GM23248 (cell line): ENCODE measurements around the gene POLR2M. TPM values are rescaled to one million over a fixed set of nuclear protein-coding genes. Genes with fewer than 3 reads are reported as not detected.
A peak's percentile ranks its signal among the peaks of the same experiment; 100 is the strongest.

Experiments used
- DNase-seq: peaks from one replicate; pipeline ENCODE4 v3.0.0-alpha.2; 2015
- H2AFZ ChIP-seq: fragments of 200-600 bp; sonication (generic); 2 replicates; pipeline ENCODE4 v1.6.1; 2016; ENCODE audit warnings: antibody characterized with exemption
- H3F3A ChIP-seq: fragments of 200-600 bp; sonication (generic); 2 replicates; pipeline ENCODE4 v1.6.1; 2016; ENCODE audit warnings: mild to moderate bottlenecking, antibody characterized with exemption, mixed run types; ENCODE audit not compliant: insufficient read depth
- H3K27ac ChIP-seq: fragments of 200-600 bp; sonication (generic); 2 replicates; pipeline ENCODE4 v1.5.1; 2016; ENCODE audit warnings: mild to moderate bottlenecking
- H3K27me3 ChIP-seq: fragments of 200-600 bp; sonication (generic); replicated peaks from 2 replicates; pipeline ENCODE4 v1.6.1; 2016; ENCODE audit warnings: mild to moderate bottlenecking; ENCODE audit not compliant: insufficient read depth
- H3K36me3 ChIP-seq: fragments of 200-600 bp; sonication (generic); 2 replicates; pipeline ENCODE4 v1.6.1; 2016; ENCODE audit warnings: low read depth, mild to moderate bottlenecking
- H3K4me1 ChIP-seq: fragments of 200-600 bp; sonication (generic); 2 replicates; pipeline ENCODE4 v1.6.1; 2016; ENCODE audit warnings: mild to moderate bottlenecking; ENCODE audit not compliant: insufficient read depth
- H3K4me2 ChIP-seq: fragments of 200-600 bp; sonication (generic); one replicate; pipeline ENCODE4 v1.6.1; 2016; ENCODE audit warnings: mild to moderate bottlenecking; ENCODE audit not compliant: unreplicated experiment
- H3K4me3 ChIP-seq: fragments of 200-600 bp; sonication (generic); 2 replicates; pipeline ENCODE4 v1.5.1; 2016; ENCODE audit warnings: mild to moderate bottlenecking
- H3K79me2 ChIP-seq: fragments of 200-600 bp; sonication (generic); 2 replicates; pipeline ENCODE4 v1.6.1; 2016; ENCODE audit warnings: mild to moderate bottlenecking; ENCODE audit not compliant: insufficient read depth
- H3K9ac ChIP-seq: fragments of 200-600 bp; sonication (generic); 2 replicates; pipeline ENCODE4 v1.6.1; 2016; ENCODE audit warnings: mild to moderate bottlenecking
- H3K9me2 ChIP-seq: fragments of 200-600 bp; sonication (generic); 2 replicates; pipeline ENCODE4 v1.6.1; 2016; ENCODE audit warnings: mixed run types, mild to moderate bottlenecking, moderate library complexity; ENCODE audit not compliant: insufficient read depth
- H3K9me3 ChIP-seq: fragments of 200-600 bp; sonication (generic); one replicate; pipeline ENCODE4 v1.6.1; 2017; ENCODE audit warnings: low read depth
- H4K20me1 ChIP-seq: fragments of 200-600 bp; sonication (generic); 2 replicates; pipeline ENCODE4 v1.6.0; 2016; ENCODE audit not compliant: insufficient read depth
- EZH2 ChIP-seq: fragments of 200-600 bp; sonication (generic); IDR thresholded peaks from 2 replicates; pipeline ENCODE4 v1.6.1; 2018; ENCODE audit warnings: antibody characterized with exemption, mild to moderate bottlenecking; ENCODE audit not compliant: insufficient read depth, poor library complexity, severe bottlenecking
- EZH2phosphoT487 ChIP-seq: fragments of 200-600 bp; sonication (generic); IDR thresholded peaks from 2 replicates; pipeline ENCODE4 v1.6.1; 2018; ENCODE audit warnings: antibody characterized with exemption, moderate library complexity, mild to moderate bottlenecking, low read depth; ENCODE audit not compliant: insufficient read depth
- WGBS, 2 experiments: methylation state at CpG; one replicate each; pipeline ENCODE4 v1.1.6; 2015 to 2017; ENCODE audit warnings: low lambda C conversion rate in 2 of 2, low coverage in 1 of 2; ENCODE audit errors: missing lambda C conversion rate in 2 of 2; 5-methylcytosine and 5-hydroxymethylcytosine counted together
- in situ Hi-C: fragments of 300-500 bp; cut with MboI; formaldehyde crosslinking; loops from 2 replicates; pipeline ENCODE4 v1.15.0; 2020
- polyA plus RNA-seq: library from polyadenylated mRNA; unstranded; fragments of >200 nt; fragmentation: Nextera tagmentation; extraction: Ambion mirVana; gene quantifications from 2 replicates; pipeline ENCODE4 v1.2.1, GENCODE V29; 2016
- total RNA-seq: library from RNA; depleted of rRNA; stranded (reverse); fragments of >200 nt; shearing (Covaris generic); gene quantifications from 2 replicates; pipeline ENCODE4 v1.2.3, GENCODE V29; 2014

POLR2M gene
- total and polyA plus RNA-seq, 2 experiments from 2014 or later: 38.6 to 226 TPM

GRCh38 chr15:57732526-57733331 is 26.2 kb downstream of the POLR2M start:
- no peaks in the 10 kb centered on the region for H3K36me3 ChIP-seq
- no peak overlapping the region for H3K9ac ChIP-seq
- H3K9me2 ChIP-seq: no peaks in the 10 kb centered on the region
- peaks cover 3% of the 10 kb centered on the region; the same call in 1 of the 2 replicates for H3K4me1 ChIP-seq
- H3K79me2 ChIP-seq: no peaks in the 10 kb centered on the region
- H3K27ac ChIP-seq: no peak overlapping the region
- in situ Hi-C loops: no loop called here
- no peaks in the 10 kb centered on the region for H3F3A ChIP-seq
- TF ChIP-seq EZH2 (no peak), EZH2phosphoT487 (no peak)
- 0 out of 2 replicates have a peak overlapping the region, but pooled peaks have one; percentile 10 for H2AFZ ChIP-seq
- H3K4me2 ChIP-seq: no peak overlapping the region
- H3K9me3 ChIP-seq: no peaks in the 10 kb centered on the region
- no peaks in the 10 kb centered on the region for H3K27me3 ChIP-seq
- no peaks in the 10 kb centered on the region for H4K20me1 ChIP-seq
- no peak overlapping the region for H3K4me3 ChIP-seq
- 40 to 46% methylated on average over 12 of the region's 12 CpGs for WGBS, 2 experiments
- DNase-seq: peak; percentile 69

DNA sequence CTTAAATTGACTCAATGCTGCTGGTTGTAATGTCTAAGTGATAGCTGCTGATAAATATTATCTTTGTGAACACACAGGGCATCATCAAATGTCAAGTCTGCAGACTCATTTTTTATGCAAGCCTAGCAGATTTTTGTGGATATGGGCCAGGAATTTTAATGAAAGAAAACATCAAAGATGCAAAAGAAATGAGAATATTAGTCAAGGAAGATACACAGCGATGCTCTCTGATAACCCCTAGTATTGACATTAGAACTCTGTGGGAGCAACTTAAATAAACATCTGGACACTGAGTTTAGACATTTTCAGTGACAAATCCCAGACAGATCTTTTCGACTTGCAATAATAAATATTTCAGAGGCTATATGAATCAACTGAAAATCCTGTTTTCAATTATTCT is 28.3 kb downstream of the POLR2M start:
- H3K27me3 ChIP-seq: no peaks in the 10 kb centered on the region
- H3K9me2 ChIP-seq: no peaks in the 10 kb centered on the region
- no peak overlapping the region for H3K27ac ChIP-seq
- no peak overlapping the region for H3K4me3 ChIP-seq
- no peak overlapping the region for H2AFZ ChIP-seq
- TF ChIP-seq EZH2: no peak
- no peak for TF ChIP-seq EZH2phosphoT487
- H4K20me1 ChIP-seq: no peaks in the 10 kb centered on the region
- H3K79me2 ChIP-seq: no peaks in the 10 kb centered on the region
- in situ Hi-C loops: no loop called here
- H3K9me3 ChIP-seq: no peaks in the 10 kb centered on the region
- DNase-seq: no peak
- H3K9ac ChIP-seq: no peak overlapping the region
- no peak overlapping the region for H3K4me2 ChIP-seq
- 50 to 54% methylated on average over 2 of the region's 2 CpGs for WGBS, 2 experiments
- H3K36me3 ChIP-seq: no peaks in the 10 kb centered on the region
- no peaks in the 10 kb centered on the region for H3F3A ChIP-seq
- peaks cover 3% of the 10 kb centered on the region; the same call in 1 of the 2 replicates for H3K4me1 ChIP-seq

DNA sequence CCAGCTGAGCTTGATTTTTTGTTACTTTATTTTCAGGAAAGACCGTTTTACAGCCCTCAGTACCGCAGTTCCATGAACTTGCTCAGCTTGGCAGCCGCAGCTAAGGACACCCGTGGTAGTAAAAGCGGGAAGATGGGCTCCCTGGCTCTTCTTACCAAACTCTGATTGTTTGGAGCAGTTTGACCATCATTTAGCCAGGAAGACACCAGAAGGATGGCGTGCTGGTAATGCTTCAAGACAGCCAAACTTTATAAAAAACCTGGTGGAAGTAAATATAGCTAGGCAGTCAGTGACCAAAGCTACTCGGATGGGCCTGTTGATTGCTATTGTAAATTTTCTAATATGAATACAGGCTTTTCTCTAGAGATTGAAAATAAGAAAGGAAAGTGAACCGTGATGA is 28.9 kb downstream of the POLR2M start:
- H2AFZ ChIP-seq: no peak overlapping the region
- H3K79me2 ChIP-seq: no peaks in the 10 kb centered on the region
- H3K27ac ChIP-seq: no peak overlapping the region
- no peaks in the 10 kb centered on the region for H3K36me3 ChIP-seq
- peaks cover 3% of the 10 kb centered on the region; the same call in 1 of the 2 replicates for H3K4me1 ChIP-seq
- no peak for TF ChIP-seq EZH2phosphoT487
- no peak for TF ChIP-seq EZH2
- no peaks in the 10 kb centered on the region for H3K9me2 ChIP-seq
- no peaks in the 10 kb centered on the region for H3K9me3 ChIP-seq
- H3F3A ChIP-seq: no peaks in the 10 kb centered on the region
- H4K20me1 ChIP-seq: no peaks in the 10 kb centered on the region
- no peak overlapping the region for H3K4me3 ChIP-seq
- no peaks in the 10 kb centered on the region for H3K27me3 ChIP-seq
- WGBS, 2 experiments: 78 to 83% methylated on average over 8 of the region's 8 CpGs
- no peak overlapping the region for H3K4me2 ChIP-seq
- DNase-seq: no peak
- H3K9ac ChIP-seq: no peak overlapping the region
- in situ Hi-C loops: no loop called here

GRCh38 chr15:57735891-57736290 is 29.4 kb downstream of the POLR2M start:
- Histone ChIP-seq H3K4me3 (no peak overlapping the region), H3K79me2 (no peaks in the 10 kb centered on the region), H3K4me1 (peaks cover 3% of the 10 kb centered on the region; the same call in 1 of the 2 replicates), H3K36me3 (no peaks in the 10 kb centered on the region), H3K9ac (no peak overlapping the region), H3K27me3 (no peaks in the 10 kb centered on the region), H3F3A (no peaks in the 10 kb centered on the region), H3K9me2 (no peaks in the 10 kb centered on the region), H3K4me2 (no peak overlapping the region), H3K9me3 (no peaks in the 10 kb centered on the region), H2AFZ (no peak overlapping the region), H3K27ac (no peak overlapping the region), H4K20me1 (no peaks in the 10 kb centered on the region)
- in situ Hi-C loops: no loop called here
- 80 to 89% methylated on average over 4 of the region's 4 CpGs for WGBS, 2 experiments
- DNase-seq: no peak
- TF ChIP-seq EZH2phosphoT487 (no peak), EZH2 (no peak)
